SIG-M5 (cell line): ENCODE measurements around the gene NME4.
"Not testable (repeated sequence)": the region's sequence is repeated elsewhere in the genome, so short reads cannot be mapped to it uniquely, and the experiment has no call there.

Source experiments
- DNase-seq: peaks from one replicate; lab custom pipeline; 2025; lab: John Stamatoyannopoulos, UW

NME4 gene

DNA sequence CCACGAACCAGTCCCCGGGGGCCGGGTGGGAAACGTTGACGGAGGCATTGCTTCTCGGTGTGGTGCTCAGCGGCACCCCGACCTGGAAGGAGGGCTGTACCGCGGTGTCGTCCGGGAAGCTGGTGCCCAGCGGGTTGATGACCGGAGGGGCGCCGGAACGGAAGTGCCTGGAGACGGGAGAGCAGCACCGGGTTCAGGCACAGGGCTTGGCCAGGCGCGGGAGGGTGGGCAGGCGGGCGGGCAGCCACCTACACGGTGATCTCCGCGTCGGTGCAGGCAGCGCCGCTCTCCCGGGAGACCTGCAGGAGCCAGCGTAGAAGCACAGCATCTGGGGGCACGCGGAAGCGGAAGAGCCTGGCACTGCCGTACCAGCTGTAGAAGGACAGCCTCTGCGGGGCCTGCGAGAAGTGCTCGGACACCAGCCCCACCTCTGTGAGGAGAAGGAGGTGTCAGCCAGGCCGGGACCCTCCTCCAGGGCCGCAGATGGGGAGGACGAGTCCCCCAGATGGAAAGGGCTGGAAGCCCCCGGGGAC, 19.5 kb upstream of the NME4 start:
- DNase-seq = no peak

DNA sequence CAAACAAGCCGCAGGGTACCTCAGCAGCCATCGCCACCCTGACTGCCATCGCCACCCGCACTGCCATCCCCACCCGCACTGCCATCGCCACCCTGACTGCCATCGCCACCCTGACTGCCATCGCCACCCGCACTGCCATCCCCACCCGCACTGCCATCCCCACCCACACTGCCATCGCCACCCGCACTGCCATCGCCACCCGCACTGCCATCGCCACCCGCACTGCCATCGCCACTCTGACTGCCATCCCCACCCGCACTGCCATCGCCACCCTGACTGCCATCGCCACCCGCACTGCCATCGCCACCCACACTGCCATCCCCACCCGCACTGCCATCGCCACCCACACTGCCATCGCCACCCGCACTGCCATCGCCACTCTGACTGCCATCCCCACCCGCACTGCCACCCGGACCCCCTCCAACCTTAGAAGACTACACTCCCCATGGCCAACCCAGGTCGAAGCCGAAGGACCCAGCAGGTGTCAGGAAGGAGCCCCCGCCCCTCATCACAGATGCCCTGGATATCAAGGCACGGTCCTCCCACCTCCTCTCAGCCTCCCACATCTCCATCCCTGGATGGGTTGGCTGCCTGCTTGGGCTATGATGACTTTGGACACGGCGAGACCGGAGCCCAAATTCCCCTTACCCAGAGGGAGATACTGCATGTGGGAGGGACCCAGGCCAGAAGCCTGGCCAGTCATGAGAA, 18.7 kb upstream of the NME4 start:
- DNase-seq = not testable (repeated sequence)

DNA sequence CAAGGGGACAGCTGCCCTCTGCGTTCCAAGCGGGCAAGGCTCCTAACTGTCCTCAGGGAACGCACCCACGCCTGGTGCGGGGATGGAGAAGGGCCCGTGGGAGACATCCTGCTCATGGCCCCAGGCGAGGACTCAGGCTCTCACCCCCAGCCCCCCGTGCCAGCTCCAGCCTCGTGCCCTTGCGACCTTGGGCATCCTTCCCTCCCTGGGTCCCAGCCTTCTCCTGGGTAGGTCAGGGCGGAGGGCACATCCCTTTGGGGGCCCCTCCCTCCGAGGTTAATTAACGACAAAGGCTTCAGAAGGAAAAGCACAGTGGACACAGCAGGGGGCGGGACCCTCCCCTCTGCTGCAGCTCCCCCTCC, 18.2 kb upstream of the NME4 start:
- no peak for DNase-seq

DNA sequence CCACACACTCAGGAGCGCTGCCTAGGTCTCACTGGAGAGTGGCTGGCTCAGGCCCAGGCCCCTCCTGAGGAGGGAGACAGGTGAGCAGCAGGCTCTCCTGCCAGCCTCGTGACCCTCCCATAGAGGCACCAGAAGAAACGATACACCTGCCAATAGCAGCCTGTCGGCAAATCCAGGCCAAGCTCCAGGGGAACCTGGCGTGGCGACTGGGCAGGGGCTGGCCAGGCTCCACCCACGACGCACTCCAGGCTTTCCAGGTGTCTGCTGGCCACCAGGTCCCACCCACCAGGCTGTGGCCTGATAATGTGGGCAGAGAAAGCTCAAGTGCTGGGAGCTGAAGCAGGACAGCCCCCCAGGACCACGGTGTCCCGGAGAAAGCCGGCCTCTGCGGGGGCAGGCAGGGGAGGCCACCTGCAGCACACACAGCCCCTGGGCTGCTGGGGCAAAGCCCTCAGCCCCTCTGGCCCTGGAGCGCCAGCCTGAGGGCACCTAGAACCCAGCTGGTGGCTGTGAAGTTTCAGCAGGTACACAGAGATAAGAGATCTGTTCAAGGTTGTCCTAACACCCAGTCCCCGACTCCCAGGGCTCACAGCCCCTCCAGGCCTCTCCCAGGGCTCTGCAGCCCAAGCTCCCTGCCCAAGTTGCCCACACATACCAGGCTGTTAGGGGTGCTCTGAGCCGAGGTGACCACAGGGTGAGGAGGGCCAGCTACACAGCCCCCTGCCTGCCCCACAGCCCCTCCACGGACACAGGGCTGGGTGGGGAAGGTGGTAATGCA, 17.6 kb upstream of the NME4 start:
- no peak for DNase-seq

DNA sequence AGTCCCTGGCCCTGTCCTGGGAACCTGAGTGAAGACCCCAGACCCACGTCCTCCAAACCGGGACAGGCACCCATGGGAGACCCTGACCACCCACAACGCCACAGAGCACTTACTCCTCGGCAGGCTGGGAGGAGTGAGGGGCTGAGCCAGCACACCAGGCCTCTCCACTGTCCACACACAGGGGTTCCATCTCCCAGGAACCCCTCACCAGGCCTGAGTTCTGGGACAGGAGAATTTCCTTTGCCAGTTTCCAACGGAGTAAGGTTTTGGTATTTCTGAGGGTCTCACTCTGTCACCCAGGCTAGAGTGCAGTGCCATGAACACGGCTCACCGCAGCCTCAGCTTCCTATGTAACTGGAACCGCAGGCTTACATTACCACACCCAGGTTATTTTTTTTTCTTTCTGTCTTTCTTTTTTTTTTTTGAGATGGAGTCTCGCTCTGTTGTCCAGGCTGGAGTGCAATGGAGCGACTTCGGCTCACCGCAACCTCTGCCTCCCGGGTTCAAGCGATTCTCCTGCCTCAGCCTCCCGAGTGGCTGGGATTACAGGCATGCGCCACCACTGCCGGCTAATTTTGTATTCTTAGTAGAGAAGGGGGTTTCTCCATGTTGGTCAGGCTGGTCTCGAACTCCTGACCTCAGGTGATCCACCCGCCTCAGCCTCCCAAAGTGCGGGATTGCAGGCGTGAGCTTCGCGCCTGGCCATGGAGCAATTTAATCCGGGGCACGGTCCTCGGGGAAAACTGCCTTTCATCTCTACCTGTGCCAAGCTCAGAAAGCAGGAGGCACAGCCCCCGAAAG, 16.8 kb upstream of the NME4 start:
- DNase-seq = no peak

DNA sequence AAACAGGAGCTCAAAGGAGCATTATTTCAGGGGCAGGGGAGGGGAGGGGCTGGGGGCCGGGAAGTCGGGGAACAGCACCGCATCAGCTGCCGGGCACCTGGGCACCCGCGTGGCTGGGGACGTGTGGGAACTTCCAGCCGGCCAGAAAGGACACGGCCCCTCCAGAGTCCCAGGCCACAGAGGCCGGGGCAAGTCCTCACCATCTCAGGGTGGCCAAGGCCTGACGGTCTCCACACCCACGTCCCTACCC, 16.3 kb upstream of the NME4 start:
- DNase-seq = no peak

DNA sequence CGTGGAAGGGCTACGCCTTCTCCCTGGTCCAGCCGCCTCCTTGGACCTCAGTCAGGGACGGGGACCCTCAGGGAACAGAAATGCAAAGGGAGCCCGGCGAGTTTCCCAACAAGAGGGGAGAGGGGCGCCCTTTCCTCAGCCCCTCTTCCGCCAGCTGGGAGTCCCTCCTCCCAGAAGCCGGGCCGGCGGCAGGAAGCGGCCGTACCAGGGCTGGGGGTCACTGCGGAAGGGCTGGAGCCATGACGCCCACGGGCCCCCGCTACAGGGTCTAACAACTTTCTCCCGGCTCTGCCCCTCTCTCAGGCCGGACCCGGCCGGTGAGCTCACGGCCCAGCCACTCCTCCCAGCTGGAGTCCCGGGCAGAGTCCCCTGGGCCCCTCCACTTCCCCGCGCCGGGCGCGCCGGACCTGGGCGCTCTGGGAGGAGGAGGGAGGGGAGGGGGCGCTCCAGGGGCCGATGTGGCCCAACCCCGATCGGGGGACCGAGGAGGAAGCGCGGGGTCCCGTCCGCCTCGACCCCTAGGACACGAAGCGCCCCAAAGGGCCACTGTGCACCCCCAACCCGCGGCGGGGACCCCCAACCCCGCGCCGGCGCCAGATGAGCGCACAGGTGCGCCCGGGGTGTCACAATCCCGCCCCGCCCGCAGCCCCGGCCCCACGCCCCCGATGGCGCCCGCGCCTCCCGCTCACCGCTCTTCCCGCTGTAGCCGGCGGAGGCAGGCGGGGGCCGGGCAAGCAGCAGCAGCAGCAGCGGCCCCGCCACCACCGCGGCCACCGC, 15.8 kb upstream of the NME4 start:
- no peak for DNase-seq

DNA sequence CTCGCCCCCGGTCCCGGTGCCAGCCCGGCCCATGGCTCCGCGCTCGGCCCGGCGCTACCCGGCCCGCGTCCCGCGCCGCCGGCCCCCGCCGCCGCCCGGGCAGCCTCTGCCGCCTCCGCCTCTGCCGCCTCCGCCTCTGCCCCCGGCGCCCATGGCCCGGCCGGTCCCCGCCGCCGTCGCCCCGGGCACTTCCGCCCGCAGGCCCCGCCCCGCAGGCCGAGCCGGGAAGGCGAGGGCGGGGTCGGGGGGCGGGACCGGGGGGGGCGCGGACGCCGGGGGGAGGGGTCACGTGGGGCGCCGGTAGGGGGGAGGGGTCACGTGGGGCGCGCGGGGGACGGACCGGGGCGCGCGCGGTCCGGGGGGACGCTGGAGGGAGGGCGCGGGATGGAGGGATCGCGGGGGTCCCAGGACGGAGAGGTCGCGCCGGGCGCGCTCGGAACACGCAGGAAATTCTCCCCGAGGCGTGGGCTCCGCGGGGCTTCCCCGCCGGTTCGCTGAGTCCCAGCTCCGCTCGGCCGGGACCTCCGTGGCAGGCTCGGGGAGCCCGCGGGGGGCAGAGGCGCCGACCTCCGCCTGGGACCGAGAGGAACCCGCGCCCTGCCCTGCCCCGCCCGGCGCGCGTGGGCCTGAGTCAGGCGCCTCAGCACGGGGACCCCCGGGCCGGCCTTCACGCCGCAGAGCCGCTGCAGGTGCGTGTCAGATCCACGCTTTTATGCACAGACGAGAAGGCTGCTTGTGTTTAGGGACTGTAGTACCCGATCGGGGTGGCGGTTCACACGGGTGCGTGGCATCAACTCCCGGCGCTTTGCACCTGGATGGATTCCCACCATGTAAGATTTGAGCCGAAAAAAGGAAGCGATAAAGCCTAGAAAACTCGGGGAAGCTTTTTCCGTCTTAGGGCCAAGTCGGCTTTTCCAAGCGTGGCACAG, 14.9 kb upstream of the NME4 start, which contains the start of gene PGAP6:
PGAP6 (minus strand) TSS at position 190 of the 929 bp plus-strand sequence; CDS start at position 33, 157 bp downstream.
- DNase-seq = no peak

DNA sequence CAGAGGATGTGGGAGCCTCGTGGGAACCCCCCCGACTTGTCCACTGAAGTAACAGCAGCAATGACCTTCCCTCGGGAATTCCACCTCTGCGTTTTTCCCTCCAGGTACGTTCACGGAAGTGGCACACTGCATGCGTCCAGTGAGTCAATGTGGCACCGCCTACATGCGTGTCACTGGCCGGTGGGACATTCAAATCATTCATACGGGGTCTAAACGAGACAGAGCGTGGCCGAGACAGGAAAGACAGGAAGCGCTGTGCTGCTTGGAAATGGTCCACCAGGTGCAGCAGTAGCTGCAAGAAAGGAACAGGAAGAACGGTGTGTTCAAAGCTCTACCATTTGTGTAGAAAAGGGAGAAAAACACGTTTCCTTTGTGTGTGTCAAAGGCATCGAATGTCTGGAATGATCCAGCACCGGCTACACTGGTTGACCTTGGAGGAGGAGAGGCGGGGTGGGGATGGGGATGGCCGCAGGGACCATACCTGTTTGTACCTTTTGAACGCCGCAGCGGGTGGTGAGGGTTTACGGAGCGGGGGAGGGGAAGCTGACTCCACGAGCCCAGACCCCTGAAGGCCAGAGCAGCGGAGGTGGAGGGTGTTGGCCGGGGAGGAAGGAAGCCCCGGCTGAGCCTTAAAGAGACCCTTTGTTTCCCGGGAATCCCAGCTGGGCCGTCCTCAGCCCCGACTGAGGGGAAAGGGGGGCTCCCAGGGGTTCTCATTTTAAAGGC, 13.5 kb upstream of the NME4 start:
- DNase-seq = no peak

DNA sequence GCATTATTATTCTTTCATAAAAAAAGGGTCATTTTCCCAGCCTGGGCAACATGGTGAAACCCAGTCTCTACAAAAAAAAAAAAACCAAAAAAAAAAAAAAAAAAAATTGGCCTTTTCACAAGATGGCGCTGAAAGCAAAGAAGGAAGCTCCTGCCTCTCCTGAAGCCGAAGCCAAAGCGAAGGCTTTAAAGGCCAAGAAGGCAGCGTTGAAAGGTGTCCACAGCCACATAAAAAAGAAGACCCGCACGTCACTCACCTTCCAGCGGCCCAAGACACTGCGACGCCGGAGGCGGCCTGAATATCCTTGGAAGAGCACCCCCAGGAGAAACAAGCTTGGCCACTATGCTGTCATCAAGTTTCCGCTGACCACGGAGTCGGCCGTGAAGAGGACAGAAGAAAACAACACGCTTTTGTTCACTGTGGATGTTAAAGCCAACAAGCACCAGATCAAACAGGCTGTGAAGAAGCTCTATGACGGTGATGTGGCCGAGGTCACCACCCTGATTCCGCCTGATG, 10.3 kb upstream of the NME4 start:
- DNase-seq = no peak

DNA sequence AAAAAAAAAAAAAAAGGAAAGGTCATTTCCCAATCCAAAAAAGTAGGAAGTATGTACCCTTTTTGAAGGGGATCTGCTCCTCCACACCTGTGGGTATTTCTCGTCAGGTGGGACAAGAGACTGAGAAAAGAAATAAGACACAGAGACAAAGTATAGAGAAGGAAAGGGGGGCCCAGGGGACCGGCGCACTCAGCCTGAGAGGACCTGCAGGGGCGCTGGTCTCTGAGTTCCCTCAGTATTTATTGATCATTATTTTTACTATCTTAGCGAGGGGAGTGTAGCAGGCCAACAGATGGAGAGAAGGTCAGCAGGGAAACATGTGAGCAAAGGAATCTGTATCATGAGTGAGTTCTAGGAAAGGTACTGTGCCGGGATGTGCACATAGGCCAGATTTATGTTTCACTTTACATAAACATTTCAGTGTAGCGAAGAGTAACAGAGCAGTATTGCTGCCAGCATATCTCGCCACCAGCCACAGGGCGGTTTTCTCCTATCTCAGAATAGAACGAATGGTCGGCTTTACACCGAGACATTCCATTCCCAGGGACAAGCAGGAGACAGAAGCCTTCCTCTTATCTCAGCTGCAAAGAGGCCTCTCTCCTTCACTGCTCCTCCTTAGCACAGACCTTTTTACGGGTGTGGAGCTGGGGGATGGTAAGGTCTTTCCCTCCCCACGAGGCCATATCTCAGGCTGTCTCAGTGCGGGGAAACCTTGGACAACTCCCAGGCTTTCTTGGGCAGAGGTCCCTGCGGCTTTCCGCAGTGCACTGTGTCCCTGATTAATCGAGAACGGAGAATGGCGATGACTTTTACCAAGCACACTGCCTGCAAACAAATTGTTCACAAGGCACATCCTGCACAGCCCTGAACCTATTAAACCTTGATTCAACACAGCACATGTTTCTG, 9.0 kb upstream of the NME4 start:
- DNase-seq = not testable (repeated sequence)

DNA sequence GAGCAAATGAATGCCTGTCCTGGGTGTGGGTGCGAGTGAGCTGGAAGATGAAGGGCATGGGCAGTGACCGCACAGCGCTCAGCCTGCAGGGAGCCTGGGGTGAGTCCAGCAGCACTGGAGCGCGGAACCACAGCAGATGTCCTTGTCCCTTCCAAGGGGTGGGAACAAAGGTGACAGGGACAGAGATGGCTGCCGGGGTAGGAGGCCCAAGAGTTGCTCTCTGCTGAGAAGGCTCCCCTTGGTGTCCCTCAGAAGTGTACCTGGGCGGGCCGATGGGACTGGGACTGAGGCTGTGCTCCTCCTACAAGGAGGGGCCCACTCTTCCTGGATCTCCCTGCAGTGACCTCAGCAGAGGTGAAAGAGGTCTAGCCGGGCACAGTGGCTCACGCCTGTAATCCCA, 7.6 kb upstream of the NME4 start:
- no peak for DNase-seq

DNA sequence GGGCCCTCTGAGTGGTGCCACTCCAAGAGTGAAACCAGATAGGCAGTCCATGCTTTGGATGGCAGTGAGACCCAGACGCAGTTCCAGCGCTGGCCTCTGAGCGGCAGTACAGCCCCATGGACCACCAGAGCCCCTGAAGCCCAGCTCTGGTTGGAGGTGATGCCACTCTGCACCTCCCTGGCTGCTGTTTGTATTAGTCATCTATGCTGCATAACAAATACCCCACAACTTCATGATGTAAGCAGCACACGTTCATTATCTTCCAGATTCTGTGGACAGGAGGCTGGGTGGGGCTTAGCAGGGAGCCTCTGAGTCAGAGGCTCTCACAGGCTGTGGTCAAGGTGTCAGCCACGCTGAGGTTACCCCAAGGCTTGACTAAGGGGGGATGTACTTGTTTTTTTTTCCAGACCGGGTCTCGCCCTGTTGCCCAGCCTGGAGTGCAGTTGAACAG, 5.1 kb upstream of the NME4 start:
- no peak for DNase-seq

DNA sequence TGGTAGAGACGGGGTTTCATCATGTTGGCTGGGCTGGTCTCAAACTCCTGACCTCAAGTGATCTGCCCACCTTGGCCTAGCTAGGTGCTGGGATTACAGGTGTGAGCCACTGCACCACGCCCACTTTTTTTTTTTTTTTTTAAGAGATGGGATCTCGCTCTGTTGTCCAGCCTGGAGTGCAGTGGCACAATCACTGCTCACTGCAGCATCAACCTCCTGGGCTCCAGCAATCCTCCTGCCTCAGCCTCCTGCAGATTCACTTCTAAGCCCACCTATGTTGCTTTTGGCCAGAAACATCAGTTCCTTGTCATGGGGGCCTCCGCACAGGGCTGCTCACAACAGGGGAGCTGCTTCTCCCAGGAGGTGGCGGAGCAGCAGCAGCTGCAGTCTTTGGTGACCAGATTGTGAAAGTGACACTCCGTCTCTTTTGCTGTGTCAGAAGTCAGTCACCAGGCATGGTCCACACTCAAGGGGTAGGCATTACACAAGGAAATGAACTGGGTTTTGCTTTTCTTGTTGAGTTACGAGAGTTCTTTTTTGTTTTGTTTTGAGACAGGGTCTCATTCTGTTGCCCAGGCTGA, 4.5 kb upstream of the NME4 start:
- no peak for DNase-seq

DNA sequence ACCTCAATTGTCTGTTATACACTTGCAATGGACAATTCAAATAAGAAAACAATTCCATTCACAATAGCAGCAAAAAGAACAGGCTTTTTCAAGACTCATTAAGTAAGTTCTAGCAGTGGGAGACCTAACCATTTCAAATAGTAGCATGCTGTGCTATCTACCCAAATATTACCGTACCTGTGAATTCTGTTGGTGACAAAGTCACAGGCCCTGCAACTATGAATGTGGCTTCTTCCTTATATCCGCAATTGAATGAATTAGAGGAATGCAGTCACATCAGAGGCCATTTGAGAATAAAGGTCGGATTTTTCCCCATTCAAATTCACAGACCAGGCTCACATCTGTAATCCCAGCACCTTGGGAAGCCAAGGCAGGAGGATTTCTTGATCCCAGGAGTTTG, 800 bp upstream of the NME4 start:
- DNase-seq = no peak

DNA sequence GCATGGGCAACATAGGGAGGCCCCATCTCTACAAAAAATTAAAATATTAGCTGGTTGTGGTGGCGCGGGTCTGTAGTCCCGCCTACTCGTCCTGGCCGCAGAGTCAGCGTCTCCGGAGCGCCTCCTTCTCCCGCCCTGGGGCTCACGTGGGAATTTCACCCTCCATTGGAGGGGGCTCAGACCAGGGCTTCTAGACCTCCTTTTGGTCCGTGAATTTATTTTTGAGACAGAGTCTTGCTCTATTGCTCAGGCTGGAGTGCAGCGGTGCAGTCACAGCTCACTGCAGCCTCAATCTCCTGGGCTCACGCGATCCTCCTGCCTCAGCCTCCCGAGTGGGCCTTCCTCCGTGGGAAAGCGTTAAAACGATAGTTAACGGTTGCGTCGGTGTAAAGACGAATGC, 394 bp upstream of the NME4 start:
- no peak for DNase-seq

DNA sequence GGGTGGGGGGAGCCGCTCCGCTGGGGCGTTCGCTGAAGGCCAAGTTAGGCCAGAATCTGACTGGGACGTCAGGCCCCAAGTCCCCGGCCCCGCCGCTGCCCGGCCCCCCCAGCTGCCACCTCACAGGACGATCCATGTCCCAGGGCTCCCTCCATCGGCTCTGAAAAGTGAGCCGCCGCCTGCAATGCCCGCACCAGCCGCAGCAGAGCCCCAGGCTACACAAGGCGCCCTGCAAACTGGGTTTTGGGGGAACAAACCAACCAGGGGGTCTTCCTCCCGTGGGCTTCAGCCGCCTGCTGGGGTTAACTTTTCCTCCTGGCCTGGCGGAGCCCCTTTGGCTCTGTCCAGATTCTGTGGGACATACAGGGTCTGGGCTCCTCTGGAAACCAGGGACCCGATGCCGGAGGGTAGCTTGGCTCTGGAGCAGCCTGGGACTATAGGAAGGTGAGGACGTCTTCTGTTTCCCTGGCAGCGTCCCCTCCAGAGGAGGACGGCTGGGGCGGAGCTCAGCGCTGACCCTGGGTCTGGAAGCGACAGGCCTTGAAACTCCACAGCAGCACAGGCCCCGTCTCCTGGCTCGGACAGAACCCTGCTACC, 835 bp downstream of the NME4 start:
- DNase-seq = no peak
